Spleen (tissue), 11 donors: ENCODE measurements around the gene IP6K3. TPM values are rescaled to one million over a fixed set of nuclear protein-coding genes. Genes with fewer than 3 reads are reported as not detected.

Experiments used
- DNase-seq: peaks from one replicate; pipeline ENCODE4 v3.0.0-alpha.2; 2020
- H3K27ac ChIP-seq, 8 donors: fragments of 200-600 bp; sonication (generic) in 7 of 8; 1 replicate in 4 of 8; 2 replicates in 4 of 8; pipeline versions ENCODE4 v1.5.0 to v1.8.0; 2016 to 2021; ENCODE audit warnings: inconsistent platforms in 4 of 8, mild to moderate bottlenecking in 4 of 8, moderate library complexity in 1 of 8
- H3K27me3 ChIP-seq, 7 donors: fragments of 200-600 bp; sonication (generic) in 6 of 7; replicated peaks in 1 of 7; 1 replicate in 4 of 7; 2 replicates in 3 of 7; pipeline versions ENCODE4 v1.5.0 to v1.8.0; 2016 to 2021; ENCODE audit warnings: inconsistent platforms in 3 of 7, mild to moderate bottlenecking in 1 of 7
- H3K36me3 ChIP-seq, 6 donors: fragments of 200-600 bp; sonication (generic) in 5 of 6; 1 replicate in 4 of 6; 2 replicates in 2 of 6; pipeline versions ENCODE4 v1.5.0 to v1.8.0; 2016 to 2021; ENCODE audit warnings: inconsistent platforms in 2 of 6
- H3K4me1 ChIP-seq, 6 donors: fragments of 200-600 bp; sonication (generic) in 5 of 6; 1 replicate in 3 of 6; 2 replicates in 3 of 6; pipeline versions ENCODE4 v1.5.0 to v1.8.0; 2016 to 2021; ENCODE audit warnings: inconsistent platforms in 3 of 6
- H3K4me3 ChIP-seq, 8 donors: fragments of 200-600 bp; sonication (generic) in 7 of 8; 1 replicate in 4 of 8; 2 replicates in 4 of 8; pipeline versions ENCODE4 v1.5.0 to v1.8.0; 2016 to 2021; ENCODE audit warnings: inconsistent platforms in 4 of 8, mild to moderate bottlenecking in 4 of 8, moderate library complexity in 2 of 8
- H3K9me3 ChIP-seq, 8 donors: fragments of 200-600 bp; sonication (generic) in 7 of 8; 1 replicate in 4 of 8; 2 replicates in 4 of 8; pipeline versions ENCODE4 v1.5.0 to v1.8.0; 2016 to 2021; ENCODE audit warnings: inconsistent platforms in 4 of 8
- CTCF ChIP-seq, 11 experiments: fragments of 200-600 bp in 7 of 11; fragments of 450-650 bp in 4 of 11; sonication (generic) in 4 of 11; IDR thresholded peaks in 8 of 11; conservative IDR thresholded peaks in 3 of 11; 1 replicate in 7 of 11; 2 replicates in 4 of 11; pipeline versions ENCODE4 v1.4.0 to v1.8.0; 2016 to 2021; ENCODE audit warnings: antibody characterized with exemption in 11 of 11, inconsistent platforms in 4 of 11, mild to moderate bottlenecking in 1 of 11
- POLR2A ChIP-seq, 3 donors: fragments of 450-650 bp; IDR thresholded peaks; one replicate each; pipeline ENCODE4 v1.5.1; 2017; ENCODE audit warnings: antibody characterized with exemption in 3 of 3, mild to moderate bottlenecking in 1 of 3
- POLR2AphosphoS5 ChIP-seq, 3 donors: sonication (generic); formaldehyde crosslinking; IDR thresholded peaks; one replicate each; pipeline ENCODE4 v1.5.1; 2017; ENCODE audit warnings: antibody characterized with exemption in 3 of 3
- WGBS, 5 donors: extraction: QIAGEN DNeasy Blood & Tissue Kit in 3 of 5; methylation state at CpG; one replicate each; pipeline versions ENCODE4 v1.1.5 to v1.1.7; 2013 to 2018; 5-methylcytosine and 5-hydroxymethylcytosine counted together
- intact Hi-C: fragments of 100-400 bp; cut with DNase I; formaldehyde crosslinking; loops from one replicate; pipeline ENCODE4 v1.15.0; 2023; ENCODE audit warnings: low total_unique reads
- polyA plus RNA-seq, 3 donors: library from polyadenylated mRNA; stranded (reverse); fragments of 200-250 nt; gene quantifications; one replicate each; pipeline ENCODE4 v1.2.1, GENCODE V29; 2013
- total RNA-seq, 7 donors: library from RNA; depleted of rRNA in 3 of 7; stranded (reverse); fragments of >200 nt in 3 of 7; fragmentation: NEBNext Ultra II Directional in 4 of 7; extraction: Animal tissue kit (Norgen Biotek cat#: 25700) in 4 of 7; gene quantifications; one replicate each; pipeline versions ENCODE4 v1.1.0 to v1.2.1, GENCODE V29; 2016 to 2021
- donor health status: healthy with polysubstance abuse.
- donor health status: DM: no; HTN: no; CAD: no; lungs with moderate emphysema.
- donor health status: DM: no; HTN: no; CAD: no.
- donor health status: Bipolar disorder and iron deficiency.
- donor health status: healthy.
- donor health status: DM: no; HTN: no; CAD: no.
- donor health status: DM: yes; HTN: yes; CAD: no.

The IP6K3 gene
- total and polyA plus RNA-seq, 10 donors, result 0.30 to 5.8 (median 2.2) TPM

GRCh38 chr6:33758815-33759216 lies 12.1 kb upstream of the IP6K3 start:
- no peak for TF ChIP-seq POLR2AphosphoS5 (IDR thresholded peaks at IDR 0.05)
- no peak for TF ChIP-seq POLR2A (IDR thresholded peaks at IDR 0.05)
- TF ChIP-seq CTCF (IDR thresholded peaks at IDR 0.05 in 8 of 11, conservative IDR thresholded peaks at IDR 0.05 in 3 of 11), result no peak

GRCh38 chr6:33757906-33758305 lies 11.2 kb upstream of the IP6K3 start:
- WGBS, 5 donors, result 77 to 86% (median 81%) methylated on average over 10 of the region's 10 CpGs

More at GRCh38 chr6:33758815-33759216, 12.1 kb upstream of the IP6K3 start:
- Histone ChIP-seq H3K27me3 (no peaks in the 10 kb centered on the region), H3K36me3 (no peaks in the 10 kb centered on the region), H3K27ac (no peak overlapping the region), H3K9me3 (no peaks in the 10 kb centered on the region), H3K4me3 (no peak overlapping the region), H3K4me1 (peaks cover 0 to 31% (median 14%) of the 10 kb centered on the region in 6 donors)
- no peak for DNase-seq
- WGBS, 5 donors, result 63 to 81% (median 66%) methylated on average over 7 of the region's 7 CpGs
- intact Hi-C loops, result no loop called here

GRCh38 chr6:33757113-33757512 lies 10.4 kb upstream of the IP6K3 start:
- H3K4me3 ChIP-seq, result no peak overlapping the region
- no peaks in the 10 kb centered on the region for H3K9me3 ChIP-seq
- no peaks in the 10 kb centered on the region for H3K36me3 ChIP-seq
- DNase-seq, result no peak
- H3K27ac ChIP-seq, result no peak overlapping the region
- peaks cover 0 to 20% (median 9%) of the 10 kb centered on the region in 6 donors for H3K4me1 ChIP-seq
- TF ChIP-seq POLR2A (IDR thresholded peaks at IDR 0.05), result no peak
- no peak for TF ChIP-seq POLR2AphosphoS5 (IDR thresholded peaks at IDR 0.05)
- TF ChIP-seq CTCF (IDR thresholded peaks at IDR 0.05 in 8 of 11, conservative IDR thresholded peaks at IDR 0.05 in 3 of 11), result no peak
- intact Hi-C loops, result no loop called here
- 85 to 91% (median 85%) methylated on average over 3 of the region's 3 CpGs for WGBS, 5 donors
- H3K27me3 ChIP-seq, result no peaks in the 10 kb centered on the region

More at GRCh38 chr6:33757906-33758305, 11.2 kb upstream of the IP6K3 start:
- TF ChIP-seq CTCF (IDR thresholded peaks at IDR 0.05 in 8 of 11, conservative IDR thresholded peaks at IDR 0.05 in 3 of 11) (no peak), POLR2AphosphoS5 (IDR thresholded peaks at IDR 0.05) (no peak), POLR2A (IDR thresholded peaks at IDR 0.05) (no peak)
- no peak overlapping the region for H3K4me3 ChIP-seq
- no peak overlapping the region for H3K27ac ChIP-seq
- no peaks in the 10 kb centered on the region for H3K27me3 ChIP-seq
- H3K36me3 ChIP-seq, result no peaks in the 10 kb centered on the region
- peaks cover 0 to 28% (median 12%) of the 10 kb centered on the region in 6 donors for H3K4me1 ChIP-seq
- DNase-seq, result no peak
- H3K9me3 ChIP-seq, result no peaks in the 10 kb centered on the region
- intact Hi-C loops, result no loop called here

- no peak overlapping the region for H3K4me3 ChIP-seq
- H3K27ac ChIP-seq, result no peak overlapping the region
- intact Hi-C loops, result no loop called here
- no peaks in the 10 kb centered on the region for H3K36me3 ChIP-seq
- DNase-seq, result no peak
- H3K4me1 ChIP-seq, result peaks cover 0 to 14% (median 5%) of the 10 kb centered on the region in 6 donors
- H3K9me3 ChIP-seq, result no peaks in the 10 kb centered on the region
- TF ChIP-seq POLR2AphosphoS5 (IDR thresholded peaks at IDR 0.05) (no peak), CTCF (IDR thresholded peaks at IDR 0.05 in 8 of 11, conservative IDR thresholded peaks at IDR 0.05 in 3 of 11) (no peak), POLR2A (IDR thresholded peaks at IDR 0.05) (no peak)
- H3K27me3 ChIP-seq, result no peaks in the 10 kb centered on the region
- WGBS, 5 donors, result 80 to 93% (median 84%) methylated on average over 11 to 12 of the region's 12 CpGs
Measured at GRCh38 chr6:33756211-33756954, 9.7 kb upstream of the IP6K3 start.
